NT2/D1 (cell line): ENCODE results near the gene CMPK2.
A peak's percentile ranks its signal among the peaks of the same experiment; 100 is the strongest.

ENCODE experiments used
- DNase-seq: peaks from one replicate; pipeline ENCODE4 v3.0.0-alpha.2; 2011; ENCODE audit warnings: low read depth, low spot score
- H3K27me3 ChIP-seq: 2 replicates; pipeline ENCODE4 v1.6.0; 2011; ENCODE audit warnings: mild to moderate bottlenecking; ENCODE audit not compliant: insufficient read length, insufficient read depth
- H3K36me3 ChIP-seq: 2 replicates; pipeline ENCODE4 v1.6.1; 2011; ENCODE audit warnings: mild to moderate bottlenecking, low read length, mixed read lengths; ENCODE audit not compliant: insufficient read depth, insufficient read length
- H3K4me1 ChIP-seq: 2 replicates; pipeline ENCODE4 v1.5.1; 2011; ENCODE audit not compliant: insufficient read depth, insufficient read length
- H3K4me3 ChIP-seq: 2 replicates; pipeline ENCODE4 v1.5.1; 2011; ENCODE audit warnings: low read depth; ENCODE audit not compliant: insufficient read length
- H3K9ac ChIP-seq: 2 replicates; pipeline ENCODE4 v1.6.0; 2011; ENCODE audit warnings: low read depth; ENCODE audit not compliant: insufficient read length
- H3K9me3 ChIP-seq: 2 replicates; pipeline ENCODE4 v1.5.1; 2011; ENCODE audit warnings: mild to moderate bottlenecking, low read length; ENCODE audit not compliant: insufficient read depth
- SUZ12 ChIP-seq: IDR thresholded peaks from 2 replicates; pipeline ENCODE4 v1.6.1; 2011; ENCODE audit not compliant: insufficient read length, insufficient read depth; ENCODE audit errors: extremely low read depth
- YY1 ChIP-seq: IDR thresholded peaks from 2 replicates; pipeline ENCODE4 v1.6.1; 2011; ENCODE audit not compliant: insufficient read length, insufficient read depth
- ZNF274 ChIP-seq: IDR thresholded peaks from 2 replicates; pipeline ENCODE4 v1.6.1; 2011; ENCODE audit warnings: mild to moderate bottlenecking, low read depth, low read length

CMPK2 gene

DNA sequence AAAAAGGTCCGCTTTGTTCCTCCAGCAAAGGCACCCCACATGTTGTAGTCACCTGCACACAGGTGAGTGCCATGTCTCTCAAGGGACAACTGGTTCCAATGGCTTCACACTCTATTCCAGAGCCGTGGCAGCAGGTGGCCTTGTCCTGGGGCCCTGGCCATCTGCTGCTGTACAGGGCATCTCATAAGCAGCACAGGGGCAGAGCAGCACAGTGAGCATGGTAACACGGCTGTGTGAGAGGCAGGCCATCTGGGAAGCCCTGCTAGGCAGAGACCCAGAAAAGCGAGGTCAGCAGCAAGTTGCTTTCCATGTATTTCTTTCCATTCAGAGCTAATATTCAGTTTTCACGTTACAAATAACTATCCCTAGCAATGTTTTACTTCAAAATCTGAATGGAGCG lies 54.7 kb downstream of the CMPK2 start:
- Histone ChIP-seq H3K9me3 (no peaks in the 10 kb centered on the region), H3K4me3 (no peak overlapping the region), H3K36me3 (no peaks in the 10 kb centered on the region), H3K4me1 (peaks cover 7% of the 10 kb centered on the region), H3K27me3 (no peaks in the 10 kb centered on the region), H3K9ac (no peak overlapping the region)
- no peak for DNase-seq
- TF ChIP-seq YY1 (no peak), SUZ12 (no peak), ZNF274 (no peak)

DNA sequence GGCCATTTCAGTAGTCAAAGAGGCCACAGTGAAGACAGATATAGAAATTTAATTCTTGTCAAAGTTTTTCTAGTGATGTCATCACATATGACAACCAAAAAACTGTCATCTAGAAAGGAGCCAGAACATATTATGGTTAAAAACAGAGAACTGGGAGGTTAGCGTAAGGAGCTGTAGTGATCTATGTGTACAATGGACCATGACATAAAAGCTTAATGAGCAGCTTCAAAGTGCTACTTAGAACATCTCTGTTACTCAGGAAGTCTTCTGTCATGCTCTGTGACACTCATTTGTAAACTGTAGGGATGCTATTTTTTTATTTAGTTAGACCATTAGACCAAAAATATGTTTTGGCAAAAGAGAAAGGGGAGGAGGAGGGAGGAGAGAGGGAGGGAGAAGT lies 57.3 kb downstream of the CMPK2 start:
- no peaks in the 10 kb centered on the region for H3K9me3 ChIP-seq
- DNase-seq = no peak
- no peak overlapping the region for H3K4me3 ChIP-seq
- no peak for TF ChIP-seq YY1
- TF ChIP-seq ZNF274 = no peak
- TF ChIP-seq SUZ12 = no peak
- H3K9ac ChIP-seq = no peak overlapping the region
- H3K4me1 ChIP-seq = peaks cover 9% of the 10 kb centered on the region
- H3K36me3 ChIP-seq = no peaks in the 10 kb centered on the region
- H3K27me3 ChIP-seq = no peaks in the 10 kb centered on the region

GRCh38 chr2:6806604-6807003 lies 59.1 kb downstream of the CMPK2 start:
- Histone ChIP-seq H3K36me3 (no peaks in the 10 kb centered on the region), H3K9me3 (no peaks in the 10 kb centered on the region), H3K27me3 (no peaks in the 10 kb centered on the region), H3K4me3 (no peak overlapping the region), H3K9ac (no peak overlapping the region), H3K4me1 (peaks cover 5% of the 10 kb centered on the region)
- peak; percentile 75 for DNase-seq
- no peak for TF ChIP-seq ZNF274
- no peak for TF ChIP-seq SUZ12
- TF ChIP-seq YY1 = no peak

DNA sequence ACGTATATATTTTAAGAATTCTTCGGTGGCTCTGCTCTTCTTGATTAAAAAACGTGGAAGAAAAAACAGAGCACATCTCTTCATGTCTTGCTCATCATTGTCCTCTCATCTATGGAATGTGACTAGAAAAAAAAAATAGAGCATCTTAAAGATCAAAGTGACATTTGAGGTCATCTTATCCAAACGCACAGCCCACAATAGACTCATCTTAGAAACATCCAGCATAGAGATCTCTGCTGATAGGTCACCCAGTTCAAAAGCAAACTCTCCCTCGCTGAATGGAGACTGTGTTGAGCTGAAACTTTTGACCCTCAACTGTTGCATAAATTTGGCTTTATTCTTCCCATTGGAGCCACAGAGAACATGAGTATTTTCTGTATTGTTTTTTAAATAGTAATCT lies 65.2 kb downstream of the CMPK2 start:
- no peak for DNase-seq
- Histone ChIP-seq H3K9ac (no peak overlapping the region), H3K27me3 (no peaks in the 10 kb centered on the region), H3K4me1 (no peaks in the 10 kb centered on the region), H3K4me3 (no peak overlapping the region), H3K36me3 (no peaks in the 10 kb centered on the region), H3K9me3 (no peaks in the 10 kb centered on the region)
- no peak for TF ChIP-seq ZNF274
- no peak for TF ChIP-seq SUZ12
- TF ChIP-seq YY1 = no peak
